Activated T-cell treated with anti-CD3 and anti-CD28 coated beads for 24 hours (primary cell): Measurements from ENCODE around the gene LECT2.

Experiments used
- DNase-seq: peaks from one replicate; pipeline ENCODE4 v3.0.0-alpha.2; 2020; ENCODE audit warnings: low read depth

LECT2 gene

GRCh38 chr5:135934939-135935338 lies 19.8 kb downstream of the LECT2 start:
- no peak for DNase-seq

GRCh38 chr5:135930949-135931295 lies 23.9 kb downstream of the LECT2 start:
- DNase-seq = no peak

- DNase-seq = no peak
Observed at GRCh38 chr5:135930029-135930948, 24.5 kb downstream of the LECT2 start.

GRCh38 chr5:135921388-135921787 lies 33.4 kb downstream of the LECT2 start:
- no peak for DNase-seq

- no peak for DNase-seq
Observed at GRCh38 chr5:135920199-135920598, 34.6 kb downstream of the LECT2 start.

- DNase-seq = no peak
Observed at GRCh38 chr5:135916638-135917263, 38.0 kb downstream of the LECT2 start.

GRCh38 chr5:135915466-135916001 lies 39.2 kb downstream of the LECT2 start:
- no peak for DNase-seq

GRCh38 chr5:135913713-135914626 lies 40.8 kb downstream of the LECT2 start:
- no peak for DNase-seq

- DNase-seq = no peak
Observed at GRCh38 chr5:135905144-135905543, 49.6 kb downstream of the LECT2 start.

GRCh38 chr5:135901633-135902032 lies 53.1 kb downstream of the LECT2 start:
- DNase-seq = no peak

GRCh38 chr5:135900276-135900675 lies 54.5 kb downstream of the LECT2 start:
- DNase-seq = no peak

GRCh38 chr5:135898651-135899050 lies 56.1 kb downstream of the LECT2 start:
- no peak for DNase-seq
